ENCODE data around the gene DSCAM.
"Not testable (repeated sequence)": the region's sequence is repeated elsewhere in the genome, so short reads cannot be mapped to it uniquely, and the experiment has no call there.

The DSCAM gene

GRCh38 chr21:40846587-40847411 lies at the start of gene DSCAM:
DSCAM (minus strand) TSS chr21:40847158; CDS start chr21:40846661, 497 bp downstream.
- DNase-seq, result no peak

GRCh38 chr21:40895697-40896096 lies 48.7 kb upstream of the DSCAM start:
- DNase-seq, result not testable (repeated sequence)

GRCh38 chr21:40886931-40887330 lies 40.0 kb upstream of the DSCAM start:
- no peak for DNase-seq

- no peak for DNase-seq
Observed at GRCh38 chr21:40886006-40886405, 39.0 kb upstream of the DSCAM start.

- DNase-seq, result no peak
Observed at GRCh38 chr21:40882192-40882915, 35.4 kb upstream of the DSCAM start.

GRCh38 chr21:40881767-40882166 lies 34.8 kb upstream of the DSCAM start:
- no peak for DNase-seq

- no peak for DNase-seq
Observed at GRCh38 chr21:40871099-40871498, 24.1 kb upstream of the DSCAM start.

GRCh38 chr21:40863839-40864238 lies 16.9 kb upstream of the DSCAM start:
- no peak for DNase-seq

- DNase-seq, result no peak
Observed at GRCh38 chr21:40858517-40858916, 11.6 kb upstream of the DSCAM start.

- no peak for DNase-seq
Observed at GRCh38 chr21:40853956-40854688, 7.2 kb upstream of the DSCAM start.

GRCh38 chr21:40852563-40852962 lies 5.6 kb upstream of the DSCAM start:
- no peak for DNase-seq

GRCh38 chr21:40851749-40852148 lies 4.8 kb upstream of the DSCAM start:
- DNase-seq, result no peak

- DNase-seq, result no peak
Observed at GRCh38 chr21:40850071-40850470, 3.1 kb upstream of the DSCAM start.

- DNase-seq, result no peak
Observed at GRCh38 chr21:40847951-40848350, 993 bp upstream of the DSCAM start.

GRCh38 chr21:40846103-40846502 lies 855 bp downstream of the DSCAM start:
- DNase-seq, result no peak

- DNase-seq, result no peak
Observed at GRCh38 chr21:40845441-40845995, 1.4 kb downstream of the DSCAM start.

- no peak for DNase-seq
Observed at GRCh38 chr21:40844935-40845334, 2.0 kb downstream of the DSCAM start.

GRCh38 chr21:40842197-40842552 lies 4.8 kb downstream of the DSCAM start:
- DNase-seq, result no peak

GRCh38 chr21:40841524-40842196 lies 5.3 kb downstream of the DSCAM start:
- DNase-seq, result no peak

GRCh38 chr21:40840401-40841125 lies 6.4 kb downstream of the DSCAM start:
- DNase-seq, result no peak

- no peak for DNase-seq
Observed at GRCh38 chr21:40839521-40839920, 7.4 kb downstream of the DSCAM start.

GRCh38 chr21:40837456-40837855 lies 9.5 kb downstream of the DSCAM start:
- DNase-seq, result no peak
